Neuronal stem cell (in vitro differentiated cells): ENCODE results near the gene ATP5PD.

Source experiments
- DNase-seq: peaks from one replicate; pipeline ENCODE4 v3.0.0-alpha.2; 2013; ENCODE audit warnings: low spot score
- H2AFZ ChIP-seq: one replicate; pipeline ENCODE4 v1.6.1; 2013; ENCODE audit warnings: mild to moderate bottlenecking, low read length, inconsistent platforms
- H2AK5ac ChIP-seq: 2 replicates; pipeline ENCODE4 v1.6.1; 2013; ENCODE audit warnings: low read depth, mild to moderate bottlenecking, inconsistent platforms, low read length, moderate library complexity, mixed read lengths
- H2BK120ac ChIP-seq: 2 replicates; pipeline ENCODE4 v1.6.1; 2013; ENCODE audit warnings: low read depth, mild to moderate bottlenecking, inconsistent platforms, low read length, moderate library complexity, mixed read lengths
- H2BK12ac ChIP-seq: one replicate; pipeline ENCODE4 v1.6.1; 2013; ENCODE audit warnings: low read length, inconsistent platforms
- H2BK15ac ChIP-seq: 2 replicates; pipeline ENCODE4 v1.6.1; 2013; ENCODE audit warnings: mild to moderate bottlenecking, low read length, inconsistent platforms, mixed read lengths
- H2BK5ac ChIP-seq: one replicate; pipeline ENCODE4 v1.6.1; 2013; ENCODE audit warnings: inconsistent platforms, mild to moderate bottlenecking, low read length, moderate library complexity
- H3K14ac ChIP-seq: one replicate; pipeline ENCODE4 v1.6.1; 2013; ENCODE audit warnings: low read length, inconsistent platforms
- H3K18ac ChIP-seq: 2 replicates; pipeline ENCODE4 v1.6.1; 2013; ENCODE audit warnings: low read length, inconsistent platforms
- H3K23ac ChIP-seq: 2 replicates; pipeline ENCODE4 v1.6.1; 2013; ENCODE audit warnings: low read depth, mild to moderate bottlenecking, mixed read lengths, low read length, inconsistent platforms; ENCODE audit not compliant: poor library complexity
- H3K27ac ChIP-seq: replicated peaks from 3 replicates; pipeline ENCODE4 v1.5.1; 2013; ENCODE audit warnings: low read length, inconsistent platforms
- H3K27me3 ChIP-seq, 3 experiments: 2 replicates each; pipeline ENCODE4 v1.6.1; 2013; ENCODE audit warnings: low read length in 3 of 3, mild to moderate bottlenecking in 2 of 3, inconsistent platforms in 1 of 3, low read depth in 1 of 3, mixed read lengths in 1 of 3, moderate library complexity in 1 of 3; ENCODE audit not compliant: control insufficient read depth in 3 of 3, insufficient read depth in 3 of 3
- H3K36me3 ChIP-seq, 2 donors: replicated peaks in 1 of 2; 2 replicates each; pipeline ENCODE4 v1.6.1; 2013; ENCODE audit warnings: low read length in 2 of 2; ENCODE audit not compliant: control insufficient read depth in 2 of 2, insufficient read depth in 2 of 2
- H3K4ac ChIP-seq: 2 replicates; pipeline ENCODE4 v1.6.1; 2013; ENCODE audit warnings: inconsistent platforms, mild to moderate bottlenecking, low read length, moderate library complexity
- H3K4me1 ChIP-seq, 2 donors: 1 replicate in 1 of 2; 2 replicates in 1 of 2; pipeline ENCODE4 v1.6.1; 2013; ENCODE audit warnings: low read length in 2 of 2, low read depth in 1 of 2; ENCODE audit not compliant: control insufficient read depth in 2 of 2, insufficient read depth in 1 of 2
- H3K4me2 ChIP-seq: one replicate; pipeline ENCODE4 v1.6.1; 2013; ENCODE audit warnings: mild to moderate bottlenecking, low read length, inconsistent platforms; ENCODE audit not compliant: insufficient read depth, poor library complexity, severe bottlenecking
- H3K4me3 ChIP-seq, 2 donors: 2 replicates each; pipeline ENCODE4 v1.5.1; 2013; ENCODE audit warnings: low read length in 2 of 2, mild to moderate bottlenecking in 2 of 2, inconsistent platforms in 1 of 2, moderate library complexity in 1 of 2
- H3K79me1 ChIP-seq: one replicate; pipeline ENCODE4 v1.6.1; 2013; ENCODE audit warnings: low read depth, mild to moderate bottlenecking, inconsistent platforms, low read length, moderate library complexity
- H3K9ac ChIP-seq: one replicate; pipeline ENCODE4 v1.6.1; 2013; ENCODE audit warnings: mild to moderate bottlenecking, low read depth, low read length, inconsistent platforms; ENCODE audit not compliant: poor library complexity
- H3K9me3 ChIP-seq, 2 donors: replicated peaks in 1 of 2; 2 replicates each; pipeline versions ENCODE3 to v1.6.1; 2013; ENCODE audit warnings: low read length in 2 of 2, mild to moderate bottlenecking in 2 of 2, inconsistent platforms in 1 of 2, low read depth in 1 of 2, mixed read lengths in 1 of 2, moderate library complexity in 1 of 2; ENCODE audit not compliant: control insufficient read depth in 2 of 2, insufficient read depth in 1 of 2
- H4K8ac ChIP-seq: one replicate; pipeline ENCODE4 v1.6.1; 2013; ENCODE audit warnings: low read depth, mild to moderate bottlenecking, inconsistent platforms, low read length, moderate library complexity
- H4K91ac ChIP-seq: one replicate; pipeline ENCODE4 v1.6.1; 2013; ENCODE audit warnings: low read length, low read depth, mild to moderate bottlenecking, inconsistent platforms; ENCODE audit not compliant: poor library complexity
- WGBS, 2 donors: extraction: QIAGEN DNeasy Blood & Tissue Kit; methylation state at CpG; one replicate each; pipeline ENCODE4 v1.1.7; 2013; ENCODE audit warnings: missing lambda C conversion rate in 2 of 2, mixed read lengths in 1 of 2; ENCODE audit not compliant: insufficient read length in 2 of 2, insufficient replicate concordance in 1 of 2; ENCODE audit errors: extremely low coverage in 2 of 2; 5-methylcytosine and 5-hydroxymethylcytosine counted together

Gene ATP5PD

DNA sequence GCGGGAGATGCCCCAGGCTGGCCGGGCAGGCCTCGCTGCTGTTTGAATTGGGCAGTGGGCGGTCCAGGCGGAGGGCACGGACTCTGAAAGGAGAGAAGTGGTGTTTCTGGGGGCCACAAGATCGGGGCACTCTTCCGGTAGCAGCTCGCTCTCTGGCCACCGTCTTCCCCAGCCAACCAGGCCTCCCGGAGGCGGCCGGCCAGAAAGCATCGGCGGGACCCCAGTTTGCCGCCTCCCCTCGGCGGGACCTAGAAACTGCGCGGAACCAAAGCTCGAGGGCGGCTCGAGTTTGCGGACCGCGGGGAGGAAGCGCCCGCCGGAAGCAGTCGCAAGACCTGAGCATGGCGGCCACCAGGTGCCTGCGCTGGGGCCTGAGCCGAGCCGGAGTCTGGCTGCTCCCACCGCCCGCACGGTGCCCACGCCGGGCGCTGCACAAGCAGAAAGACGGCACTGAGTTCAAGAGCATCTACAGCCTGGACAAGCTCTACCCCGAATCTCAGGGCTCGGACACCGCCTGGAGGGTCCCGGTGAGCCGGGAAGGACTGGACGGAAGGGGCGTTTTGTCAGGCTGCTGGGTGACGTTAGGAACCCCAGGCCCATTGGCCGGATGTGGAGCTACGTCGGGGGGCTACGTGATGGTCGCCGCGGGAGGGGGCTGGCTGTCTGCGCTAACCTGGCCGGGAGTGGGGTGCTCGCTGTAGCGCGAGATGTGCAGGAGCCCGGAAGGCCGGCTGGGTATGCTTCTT, 34.2 kb downstream of the ATP5PD start, which contains the start of gene MRPL58:
Gene MRPL58, plus strand, starts transcription at position 325 of the 746 bp plus-strand sequence. Its CDS starts 17 bp downstream, at position 342.
- Histone ChIP-seq H2BK12ac (no peak within 1 kb of the TSS), H2BK120ac (no peak within 1 kb of the TSS)
- no CpG with 5 or more reads among the region's 63 CpGs for WGBS, 2 donors

DNA sequence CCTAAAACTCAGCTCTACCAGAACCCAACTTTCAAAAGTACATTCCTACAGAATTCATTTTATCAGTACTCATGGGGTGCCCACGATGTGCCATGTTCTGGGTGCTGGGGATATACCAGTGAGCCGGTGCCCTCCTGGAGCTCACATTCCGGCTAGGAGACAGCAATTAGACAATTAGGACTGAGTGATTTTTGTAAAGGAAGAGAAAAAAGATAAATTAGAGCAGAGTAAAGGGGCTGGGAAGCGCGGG, 34.7 kb downstream of the ATP5PD start:
- H3K9ac ChIP-seq = peak overlapping the region; percentile 14

More for the DNA sequence above, 34.2 kb downstream of the ATP5PD start, which contains the start of gene MRPL58:
- Histone ChIP-seq H3K79me1 (no peaks in the 10 kb centered on the region), H3K14ac (no peak within 1 kb of the TSS), H3K18ac (peak within 1 kb of the TSS; percentile 94), H3K23ac (peak within 1 kb of the TSS; percentile 92), H4K91ac (no peak within 1 kb of the TSS), H4K8ac (no peak within 1 kb of the TSS), H2AFZ (peak within 1 kb of the TSS; percentile 87), H3K27me3 (no peaks in the 10 kb centered on the region), H3K4me3 (peak within 1 kb of the TSS; percentile 76 to 94), H3K27ac (peak within 1 kb of the TSS; percentile 75), H2BK5ac (peak within 1 kb of the TSS; percentile 85), H3K4me2 (peak within 1 kb of the TSS; percentile 69), H2BK15ac (no peak within 1 kb of the TSS), H3K9me3 (peaks cover 0 to 2% of the 10 kb centered on the region in 2 donors), H3K9ac (peak within 1 kb of the TSS; percentile 93), H3K4me1 (peaks cover 7 to 12% of the 10 kb centered on the region in 2 donors), H3K4ac (no peak within 1 kb of the TSS), H3K36me3 (peaks cover 3 to 16% of the 10 kb centered on the region in 2 donors), H2AK5ac (no peak within 1 kb of the TSS)
- DNase-seq = peak; percentile 88

DNA sequence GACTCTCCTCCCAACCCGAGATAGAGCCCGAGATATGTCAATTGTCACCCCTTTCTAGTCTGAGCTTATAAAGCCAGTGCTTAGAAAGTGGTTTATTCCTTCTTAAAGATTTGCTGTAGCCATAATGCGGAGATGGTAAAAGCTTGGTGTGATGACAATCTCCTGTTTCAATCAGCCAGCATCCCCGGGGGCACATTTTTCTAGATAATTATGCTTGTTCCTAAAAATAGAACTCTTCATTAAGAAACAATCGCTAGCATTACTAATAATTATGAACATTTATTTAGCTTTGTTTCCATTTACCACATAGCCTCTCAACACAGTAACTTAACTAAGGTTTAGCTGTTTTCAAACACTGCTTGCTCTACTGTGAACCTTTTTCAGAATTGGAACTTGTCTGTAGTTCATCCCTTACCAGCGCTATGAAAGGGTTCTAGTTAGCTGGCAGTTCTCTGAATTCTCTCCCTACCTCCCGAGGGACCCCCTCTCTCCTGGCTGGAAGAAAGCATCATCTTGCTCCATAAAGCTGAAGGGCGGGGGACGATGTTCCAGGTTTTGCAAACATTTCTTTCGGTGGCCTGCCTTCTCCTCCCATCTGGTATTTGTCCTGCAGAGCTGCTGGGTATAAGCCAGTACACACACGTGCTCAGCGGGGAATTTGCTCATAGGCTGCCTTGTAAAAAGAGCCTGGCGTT, 35.2 kb downstream of the ATP5PD start:
- H3K9me3 ChIP-seq = peaks cover 0 to 1% of the 10 kb centered on the region in 2 donors
- DNase-seq = no peak
- no peak overlapping the region for H4K8ac ChIP-seq
- no peaks in the 10 kb centered on the region for H3K79me1 ChIP-seq
- no peak overlapping the region for H3K18ac ChIP-seq
- H2AFZ ChIP-seq = peak overlapping the region; percentile 87
- no peak overlapping the region for H3K4ac ChIP-seq
- H2BK15ac ChIP-seq = no peak overlapping the region
- no peak overlapping the region for H4K91ac ChIP-seq
- no peak overlapping the region for H2BK12ac ChIP-seq
- no peaks in the 10 kb centered on the region for H3K27me3 ChIP-seq
- no peak overlapping the region for H3K23ac ChIP-seq
- H2BK120ac ChIP-seq = no peak overlapping the region
- peak overlapping the region; percentile 75 for H3K27ac ChIP-seq
- H2BK5ac ChIP-seq = no peak overlapping the region
- peak overlapping the region; percentile 14 for H3K9ac ChIP-seq
- WGBS, 2 donors = no CpG with 5 or more reads among the region's 13 CpGs
- no peak overlapping the region for H2AK5ac ChIP-seq
- peaks cover 1 to 11% of the 10 kb centered on the region in 2 donors for H3K36me3 ChIP-seq
- peak overlapping the region; percentile 69 for H3K4me2 ChIP-seq
- H3K14ac ChIP-seq = no peak overlapping the region
- peaks cover 7 to 12% of the 10 kb centered on the region in 2 donors for H3K4me1 ChIP-seq
- H3K4me3 ChIP-seq = peak overlapping the region in 1 of 2 donors; percentile 76

More for the DNA sequence above, 34.7 kb downstream of the ATP5PD start:
- Histone ChIP-seq H3K4me2 (peak overlapping the region; percentile 69), H3K4ac (no peak overlapping the region), H3K4me3 (peak overlapping the region; percentile 27 to 76), H3K27ac (peak overlapping the region; percentile 75), H4K8ac (no peak overlapping the region), H2BK120ac (no peak overlapping the region), H3K4me1 (peaks cover 7 to 12% of the 10 kb centered on the region in 2 donors), H2BK15ac (no peak overlapping the region), H3K9me3 (peaks cover 0 to 2% of the 10 kb centered on the region in 2 donors), H4K91ac (no peak overlapping the region), H2AFZ (peak overlapping the region; percentile 87), H2BK5ac (no peak overlapping the region), H3K79me1 (no peaks in the 10 kb centered on the region), H2BK12ac (no peak overlapping the region), H3K27me3 (no peaks in the 10 kb centered on the region), H3K18ac (peak overlapping the region; percentile 72), H2AK5ac (no peak overlapping the region), H3K36me3 (peaks cover 3 to 15% of the 10 kb centered on the region in 2 donors), H3K23ac (peak overlapping the region; percentile 92), H3K14ac (no peak overlapping the region)
- WGBS, 2 donors = no CpG with 5 or more reads among the region's 5 CpGs
- no peak for DNase-seq
